SK-N-MC (cell line): ENCODE results near the gene CD163L1.

ENCODE experiments used
- EZH2 ChIP-seq: fragments of 200-600 bp; sonication (generic); IDR thresholded peaks from one replicate; pipeline ENCODE4 v1.6.1; 2017; ENCODE audit warnings: antibody characterized with exemption
- FOXP2 ChIP-seq: optimal IDR thresholded peaks from 2 replicates; pipeline ENCODE3; 2011; ENCODE audit warnings: mild to moderate bottlenecking, moderate library complexity; ENCODE audit not compliant: insufficient read depth; ENCODE audit errors: extremely low read length, control extremely low read depth
- POLR2AphosphoS5 ChIP-seq: IDR thresholded peaks from 2 replicates; pipeline ENCODE4 v1.6.1; 2012; ENCODE audit warnings: mild to moderate bottlenecking, low read depth, low read length, borderline replicate concordance

GRCh38 chr12:7434670-7435069, 9.3 kb downstream of the CD163L1 start:
- TF ChIP-seq EZH2 (no peak), POLR2AphosphoS5 (no peak), FOXP2 (no peak)
